ENCODE data around the gene TTC3. TPM values are rescaled to one million over a fixed set of nuclear protein-coding genes. Genes with fewer than 3 reads are reported as not detected.

The TTC3 gene
- total and polyA plus RNA-seq, 2 of the 13 experiments (the other 11 are each of a cell fraction or from before 2014, with no cell fraction given) = 55.7 to 108 TPM

DNA sequence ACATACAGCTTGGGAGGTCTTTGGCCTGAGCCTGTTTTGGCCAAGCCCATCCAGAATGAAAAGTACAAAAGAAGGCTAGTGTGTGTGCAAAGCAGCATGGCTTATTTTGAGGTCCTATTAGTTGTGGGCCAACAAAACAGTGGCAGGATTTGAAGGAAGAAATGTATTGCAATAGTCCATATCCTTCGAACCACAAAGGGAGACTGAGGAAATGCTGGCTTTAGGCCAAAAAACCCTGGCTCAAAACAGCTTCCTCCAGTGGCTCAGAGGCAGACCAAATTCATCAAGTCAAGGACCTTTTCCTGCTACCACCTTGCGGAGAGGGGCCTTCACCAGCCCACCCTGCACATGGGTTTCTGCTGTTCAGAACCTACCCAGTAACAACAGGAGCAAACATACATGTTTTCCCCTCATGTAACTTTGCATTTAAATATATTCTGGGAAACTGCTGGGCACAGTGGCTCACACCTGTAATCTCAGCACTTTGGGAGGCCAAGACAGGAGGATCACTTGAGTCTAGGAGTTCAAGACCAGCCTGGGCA, 150.8 kb downstream of the TTC3 start:
- intact Hi-C loops (cut with micrococcal nuclease; ENCODE audit: unreplicated experiment) = loop anchor here (5.0 kb wide), 1 partner anchor 143 kb away; the partner anchor contains the start of gene DYRK1A
- WGBS (ENCODE audit: low lambda C conversion rate) = 94% methylated on average over 2 of the region's 2 CpGs

More for the DNA sequence above, 150.8 kb downstream of the TTC3 start:
- H3K36me3 ChIP-seq (replicated peaks in 1 of 2; ENCODE audit: control insufficient read depth in 1 of 2, insufficient read depth in 2 of 2, low read length in 2 of 2) = peaks cover 11 to 46% of the 10 kb centered on the region in 2 experiments; a peak in 4 of 5 replicates
- H3K4me3 ChIP-seq (replicated peaks in 1 of 3; ENCODE audit: insufficient read depth in 1 of 3, low read depth in 2 of 3, low read length in 3 of 3) = no peak overlapping the region
- ATAC-seq = no peak
- no peak overlapping the region for H3K9ac ChIP-seq (ENCODE audit: insufficient read depth, low read depth, low read length)
- H3K4me2 ChIP-seq (ENCODE audit: low read depth, low read length) = no peak overlapping the region
- FAIRE-seq = no peak
- TF ChIP-seq ZNF7 (CRISPR knock-in tag; IDR thresholded peaks at IDR 0.05) (0 out of 2 replicates have a peak, but pooled peaks have one; percentile 11), ZNF879 (CRISPR knock-in tag; IDR thresholded peaks at IDR 0.05) (no peak), RBM22 (optimal IDR thresholded peaks at IDR 0.05; ENCODE audit: low read length) (peak; percentile 48), SP140L (CRISPR knock-in tag; IDR thresholded peaks at IDR 0.05; ENCODE audit: borderline replicate concordance) (no peak)
- TF ChIP-seq, protein P1, sequence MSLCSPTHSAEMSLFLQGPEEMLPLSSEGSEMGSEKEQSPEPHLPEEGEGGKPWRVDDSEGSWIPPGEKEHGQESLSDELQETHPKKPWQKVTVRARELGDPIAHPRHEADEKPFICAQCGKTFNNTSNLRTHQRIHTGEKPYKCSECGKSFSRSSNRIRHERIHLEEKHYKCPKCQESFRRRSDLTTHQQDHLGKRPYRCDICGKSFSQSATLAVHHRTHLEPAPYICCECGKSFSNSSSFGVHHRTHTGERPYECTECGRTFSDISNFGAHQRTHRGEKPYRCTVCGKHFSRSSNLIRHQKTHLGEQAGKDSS (CRISPR knock-in tag; IDR thresholded peaks at IDR 0.05; ENCODE audit: borderline replicate concordance, low read depth) = no peak
- TF ChIP-seq, protein P2, sequence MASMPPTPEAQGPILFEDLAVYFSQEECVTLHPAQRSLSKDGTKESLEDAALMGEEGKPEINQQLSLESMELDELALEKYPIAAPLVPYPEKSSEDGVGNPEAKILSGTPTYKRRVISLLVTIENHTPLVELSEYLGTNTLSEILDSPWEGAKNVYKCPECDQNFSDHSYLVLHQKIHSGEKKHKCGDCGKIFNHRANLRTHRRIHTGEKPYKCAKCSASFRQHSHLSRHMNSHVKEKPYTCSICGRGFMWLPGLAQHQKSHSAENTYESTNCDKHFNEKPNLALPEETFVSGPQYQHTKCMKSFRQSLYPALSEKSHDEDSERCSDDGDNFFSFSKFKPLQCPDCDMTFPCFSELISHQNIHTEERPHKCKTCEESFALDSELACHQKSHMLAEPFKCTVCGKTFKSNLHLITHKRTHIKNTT (CRISPR knock-in tag; IDR thresholded peaks at IDR 0.05) = no peak
- TF ChIP-seq, protein P3, sequence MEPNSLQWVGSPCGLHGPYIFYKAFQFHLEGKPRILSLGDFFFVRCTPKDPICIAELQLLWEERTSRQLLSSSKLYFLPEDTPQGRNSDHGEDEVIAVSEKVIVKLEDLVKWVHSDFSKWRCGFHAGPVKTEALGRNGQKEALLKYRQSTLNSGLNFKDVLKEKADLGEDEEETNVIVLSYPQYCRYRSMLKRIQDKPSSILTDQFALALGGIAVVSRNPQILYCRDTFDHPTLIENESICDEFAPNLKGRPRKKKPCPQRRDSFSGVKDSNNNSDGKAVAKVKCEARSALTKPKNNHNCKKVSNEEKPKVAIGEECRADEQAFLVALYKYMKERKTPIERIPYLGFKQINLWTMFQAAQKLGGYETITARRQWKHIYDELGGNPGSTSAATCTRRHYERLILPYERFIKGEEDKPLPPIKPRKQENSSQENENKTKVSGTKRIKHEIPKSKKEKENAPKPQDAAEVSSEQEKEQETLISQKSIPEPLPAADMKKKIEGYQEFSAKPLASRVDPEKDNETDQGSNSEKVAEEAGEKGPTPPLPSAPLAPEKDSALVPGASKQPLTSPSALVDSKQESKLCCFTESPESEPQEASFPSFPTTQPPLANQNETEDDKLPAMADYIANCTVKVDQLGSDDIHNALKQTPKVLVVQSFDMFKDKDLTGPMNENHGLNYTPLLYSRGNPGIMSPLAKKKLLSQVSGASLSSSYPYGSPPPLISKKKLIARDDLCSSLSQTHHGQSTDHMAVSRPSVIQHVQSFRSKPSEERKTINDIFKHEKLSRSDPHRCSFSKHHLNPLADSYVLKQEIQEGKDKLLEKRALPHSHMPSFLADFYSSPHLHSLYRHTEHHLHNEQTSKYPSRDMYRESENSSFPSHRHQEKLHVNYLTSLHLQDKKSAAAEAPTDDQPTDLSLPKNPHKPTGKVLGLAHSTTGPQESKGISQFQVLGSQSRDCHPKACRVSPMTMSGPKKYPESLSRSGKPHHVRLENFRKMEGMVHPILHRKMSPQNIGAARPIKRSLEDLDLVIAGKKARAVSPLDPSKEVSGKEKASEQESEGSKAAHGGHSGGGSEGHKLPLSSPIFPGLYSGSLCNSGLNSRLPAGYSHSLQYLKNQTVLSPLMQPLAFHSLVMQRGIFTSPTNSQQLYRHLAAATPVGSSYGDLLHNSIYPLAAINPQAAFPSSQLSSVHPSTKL (CRISPR knock-in tag; IDR thresholded peaks at IDR 0.05) = no peak
- TF ChIP-seq, protein P4, sequence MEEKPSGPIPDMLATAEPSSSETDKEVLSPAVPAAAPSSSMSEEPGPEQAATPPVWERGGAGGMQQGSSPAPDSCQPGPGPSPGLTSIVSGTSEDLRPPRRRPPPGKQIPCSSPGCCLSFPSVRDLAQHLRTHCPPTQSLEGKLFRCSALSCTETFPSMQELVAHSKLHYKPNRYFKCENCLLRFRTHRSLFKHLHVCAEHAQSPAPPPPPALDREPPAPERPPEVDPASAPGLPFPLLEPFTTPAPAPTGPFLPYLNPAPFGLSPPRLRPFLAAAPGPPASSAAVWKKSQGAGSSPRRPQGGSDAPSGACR (CRISPR knock-in tag; IDR thresholded peaks at IDR 0.05) = no peak
- TF ChIP-seq, protein P5, sequence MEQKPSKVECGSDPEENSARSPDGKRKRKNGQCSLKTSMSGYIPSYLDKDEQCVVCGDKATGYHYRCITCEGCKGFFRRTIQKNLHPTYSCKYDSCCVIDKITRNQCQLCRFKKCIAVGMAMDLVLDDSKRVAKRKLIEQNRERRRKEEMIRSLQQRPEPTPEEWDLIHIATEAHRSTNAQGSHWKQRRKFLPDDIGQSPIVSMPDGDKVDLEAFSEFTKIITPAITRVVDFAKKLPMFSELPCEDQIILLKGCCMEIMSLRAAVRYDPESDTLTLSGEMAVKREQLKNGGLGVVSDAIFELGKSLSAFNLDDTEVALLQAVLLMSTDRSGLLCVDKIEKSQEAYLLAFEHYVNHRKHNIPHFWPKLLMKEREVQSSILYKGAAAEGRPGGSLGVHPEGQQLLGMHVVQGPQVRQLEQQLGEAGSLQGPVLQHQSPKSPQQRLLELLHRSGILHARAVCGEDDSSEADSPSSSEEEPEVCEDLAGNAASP (CRISPR knock-in tag; IDR thresholded peaks at IDR 0.05; ENCODE audit: borderline replicate concordance) = no peak
- TF ChIP-seq, protein P6, sequence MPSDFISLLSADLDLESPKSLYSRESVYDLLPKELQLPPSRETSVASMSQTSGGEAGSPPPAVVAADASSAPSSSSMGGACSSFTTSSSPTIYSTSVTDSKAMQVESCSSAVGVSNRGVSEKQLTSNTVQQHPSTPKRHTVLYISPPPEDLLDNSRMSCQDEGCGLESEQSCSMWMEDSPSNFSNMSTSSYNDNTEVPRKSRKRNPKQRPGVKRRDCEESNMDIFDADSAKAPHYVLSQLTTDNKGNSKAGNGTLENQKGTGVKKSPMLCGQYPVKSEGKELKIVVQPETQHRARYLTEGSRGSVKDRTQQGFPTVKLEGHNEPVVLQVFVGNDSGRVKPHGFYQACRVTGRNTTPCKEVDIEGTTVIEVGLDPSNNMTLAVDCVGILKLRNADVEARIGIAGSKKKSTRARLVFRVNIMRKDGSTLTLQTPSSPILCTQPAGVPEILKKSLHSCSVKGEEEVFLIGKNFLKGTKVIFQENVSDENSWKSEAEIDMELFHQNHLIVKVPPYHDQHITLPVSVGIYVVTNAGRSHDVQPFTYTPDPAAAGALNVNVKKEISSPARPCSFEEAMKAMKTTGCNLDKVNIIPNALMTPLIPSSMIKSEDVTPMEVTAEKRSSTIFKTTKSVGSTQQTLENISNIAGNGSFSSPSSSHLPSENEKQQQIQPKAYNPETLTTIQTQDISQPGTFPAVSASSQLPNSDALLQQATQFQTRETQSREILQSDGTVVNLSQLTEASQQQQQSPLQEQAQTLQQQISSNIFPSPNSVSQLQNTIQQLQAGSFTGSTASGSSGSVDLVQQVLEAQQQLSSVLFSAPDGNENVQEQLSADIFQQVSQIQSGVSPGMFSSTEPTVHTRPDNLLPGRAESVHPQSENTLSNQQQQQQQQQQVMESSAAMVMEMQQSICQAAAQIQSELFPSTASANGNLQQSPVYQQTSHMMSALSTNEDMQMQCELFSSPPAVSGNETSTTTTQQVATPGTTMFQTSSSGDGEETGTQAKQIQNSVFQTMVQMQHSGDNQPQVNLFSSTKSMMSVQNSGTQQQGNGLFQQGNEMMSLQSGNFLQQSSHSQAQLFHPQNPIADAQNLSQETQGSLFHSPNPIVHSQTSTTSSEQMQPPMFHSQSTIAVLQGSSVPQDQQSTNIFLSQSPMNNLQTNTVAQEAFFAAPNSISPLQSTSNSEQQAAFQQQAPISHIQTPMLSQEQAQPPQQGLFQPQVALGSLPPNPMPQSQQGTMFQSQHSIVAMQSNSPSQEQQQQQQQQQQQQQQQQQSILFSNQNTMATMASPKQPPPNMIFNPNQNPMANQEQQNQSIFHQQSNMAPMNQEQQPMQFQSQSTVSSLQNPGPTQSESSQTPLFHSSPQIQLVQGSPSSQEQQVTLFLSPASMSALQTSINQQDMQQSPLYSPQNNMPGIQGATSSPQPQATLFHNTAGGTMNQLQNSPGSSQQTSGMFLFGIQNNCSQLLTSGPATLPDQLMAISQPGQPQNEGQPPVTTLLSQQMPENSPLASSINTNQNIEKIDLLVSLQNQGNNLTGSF (CRISPR knock-in tag; IDR thresholded peaks at IDR 0.05) = no peak
- no peaks in the 10 kb centered on the region for H4K20me1 ChIP-seq (ENCODE audit: insufficient read depth, low read length)
- H3K4me1 ChIP-seq (ENCODE audit: insufficient read depth, low read length) = peaks cover 21% of the 10 kb centered on the region
- H3K27me3 ChIP-seq (ENCODE audit: control insufficient read depth in 1 of 2, insufficient read depth in 2 of 2, low read length in 2 of 2) = no peaks in the 10 kb centered on the region
- H3K9me3 ChIP-seq (ENCODE audit: low read length) = no peaks in the 10 kb centered on the region
- BruUV-seq (replicated peaks) = no TSS peak
- H2AFZ ChIP-seq (ENCODE audit: low read length) = no peak overlapping the region
- POLR2A ChIA-PET = no interaction called here
- peaks cover 33% of the 10 kb centered on the region for H3K79me2 ChIP-seq (ENCODE audit: insufficient read depth, low read length)
- in situ Hi-C loops (cut with HindIII; ENCODE audit: extremely low pct_ligation_motif_present, low pct_unique_long_range_greater_than_20kb) = no loop called here
- H3K27ac ChIP-seq (ENCODE audit: extremely low read length, insufficient read depth, low read length) = no peak overlapping the region
- DNase-seq (ENCODE audit: low spot score) = no peak
- CTCF ChIA-PET (ENCODE audit: low intra/inter-chr PET ratio, low total read pairs) = no interaction called here

Data from HepG2 (cell line).